Nephron progenitor cell (in vitro differentiated cells): ENCODE data around the gene PSENEN.

Source experiments
- DNase-seq: peaks from one replicate; pipeline ENCODE4 v3.0.0; 2021
- H3K27ac Mint-ChIP-seq: 2 replicates; pipeline ENCODE4 v1.8.0; 2021; ENCODE audit warnings: mild to moderate bottlenecking, moderate library complexity, mixed read lengths
- H3K27me3 Mint-ChIP-seq: 2 replicates; pipeline ENCODE4 v1.8.0; 2021; ENCODE audit warnings: mild to moderate bottlenecking, low read depth, mixed read lengths; ENCODE audit not compliant: poor library complexity
- H3K36me3 Mint-ChIP-seq: 2 replicates; pipeline ENCODE4 v1.8.0; 2021; ENCODE audit warnings: low read depth, mixed read lengths
- H3K4me1 Mint-ChIP-seq: 2 replicates; pipeline ENCODE4 v1.8.0; 2021; ENCODE audit warnings: mixed read lengths
- H3K4me3 Mint-ChIP-seq: 2 replicates; pipeline ENCODE4 v1.8.0; 2021; ENCODE audit warnings: mild to moderate bottlenecking, moderate library complexity, mixed read lengths
- H3K9me3 Mint-ChIP-seq: 2 replicates; pipeline ENCODE4 v1.8.0; 2021; ENCODE audit warnings: mild to moderate bottlenecking, moderate library complexity, mixed read lengths
- CTCF ChIP-seq: fragments of 200-600 bp; sonication (generic); IDR thresholded peaks from 2 replicates; pipeline ENCODE4 v1.5.0; 2021; ENCODE audit warnings: antibody characterized with exemption

Gene PSENEN

DNA sequence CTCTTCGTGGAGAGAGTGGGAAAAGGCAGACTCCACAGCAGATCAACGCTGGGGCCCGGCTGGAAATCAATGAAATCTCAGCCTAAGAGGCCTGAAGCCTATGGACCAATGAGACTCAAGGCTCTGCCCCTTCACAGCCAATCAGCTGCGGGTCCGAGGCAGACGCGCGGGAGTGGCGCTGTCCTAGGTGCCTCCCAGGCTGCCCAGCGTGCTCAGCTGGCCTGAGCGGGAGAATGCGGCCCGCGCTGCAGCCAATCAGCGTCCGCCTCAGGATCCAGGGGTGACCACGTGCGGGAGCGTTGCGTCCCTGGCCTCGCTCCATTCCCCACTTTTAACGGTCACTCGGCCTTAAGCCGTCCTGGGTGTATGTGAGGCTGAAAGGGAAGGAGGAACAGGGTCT, 41.2 kb upstream of the PSENEN start, which contains the start of gene ZBTB32:
ZBTB32 (plus strand) TSS at position 341 of the 400 bp plus-strand sequence. CDS start 10,069 bp downstream, outside the sequence.
- TF ChIP-seq CTCF: no peak
- H3K27ac Mint-ChIP-seq: no peak within 1 kb of the TSS
- peak; percentile 62 for DNase-seq
- peaks cover 28% of the 10 kb centered on the region for H3K27me3 Mint-ChIP-seq
- H3K9me3 Mint-ChIP-seq: no peaks in the 10 kb centered on the region
- no peak within 1 kb of the TSS for H3K4me3 Mint-ChIP-seq
- peaks cover 5% of the 10 kb centered on the region for H3K4me1 Mint-ChIP-seq
- H3K36me3 Mint-ChIP-seq: no peaks in the 10 kb centered on the region

GRCh38 chr19:35708391-35708790, 37.1 kb upstream of the PSENEN start:
- Mint-ChIP-seq H3K4me1 (no peaks in the 10 kb centered on the region), H3K27me3 (peaks cover 40% of the 10 kb centered on the region), H3K9me3 (no peaks in the 10 kb centered on the region), H3K27ac (no peak overlapping the region), H3K36me3 (no peaks in the 10 kb centered on the region), H3K4me3 (no peak overlapping the region)
- TF ChIP-seq CTCF: no peak
- DNase-seq: no peak

DNA sequence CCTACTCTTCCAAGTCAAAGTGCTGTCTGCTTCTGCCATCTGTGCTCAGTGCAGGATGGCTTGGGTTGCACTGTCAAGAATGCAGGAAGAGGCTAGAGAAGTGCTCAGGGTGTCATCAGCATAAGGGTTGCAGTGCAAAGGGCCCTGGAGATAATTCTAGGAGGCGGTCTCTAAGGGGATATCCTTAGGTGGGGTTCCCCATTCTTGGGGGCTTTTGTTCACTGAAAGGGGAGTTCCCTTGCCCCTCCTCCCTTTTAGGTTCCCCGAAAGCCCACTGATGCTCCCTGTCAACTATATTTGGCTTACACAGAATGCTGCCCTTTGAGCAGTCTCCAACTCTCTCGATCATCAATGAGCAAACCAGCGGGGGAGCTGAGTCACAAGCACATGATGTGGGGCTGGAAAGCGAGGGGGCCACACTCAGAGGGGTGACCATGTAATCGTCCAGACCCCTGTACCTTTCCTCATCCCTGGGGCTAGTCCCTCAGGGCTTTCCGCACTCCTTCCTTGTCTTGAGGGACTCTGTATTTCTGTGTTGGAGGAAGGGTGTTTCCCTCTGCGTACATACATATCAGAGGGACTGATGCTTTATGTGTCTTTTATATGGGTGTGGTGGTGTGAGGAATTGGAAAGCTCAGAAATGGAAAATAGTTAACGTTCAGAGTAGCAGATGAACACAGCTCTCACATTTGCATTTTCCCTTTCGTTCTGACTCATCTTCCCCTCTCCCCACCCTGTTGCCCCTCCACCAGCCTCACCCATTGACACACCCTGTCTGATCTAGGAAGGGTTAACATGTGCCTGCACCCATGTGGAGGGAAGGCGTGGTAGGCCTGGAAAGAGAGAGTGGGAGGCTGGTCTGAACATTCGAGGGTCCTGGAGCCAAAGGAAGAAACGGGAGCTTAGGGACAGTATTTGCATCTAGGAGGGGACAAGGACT, 34.4 kb upstream of the PSENEN start:
- no peak for DNase-seq
- H3K9me3 Mint-ChIP-seq: no peaks in the 10 kb centered on the region
- H3K36me3 Mint-ChIP-seq: no peaks in the 10 kb centered on the region
- no peak overlapping the region for H3K4me3 Mint-ChIP-seq
- TF ChIP-seq CTCF: no peak
- H3K27me3 Mint-ChIP-seq: peaks cover 42% of the 10 kb centered on the region
- peaks cover 12% of the 10 kb centered on the region for H3K4me1 Mint-ChIP-seq
- H3K27ac Mint-ChIP-seq: no peak overlapping the region

DNA sequence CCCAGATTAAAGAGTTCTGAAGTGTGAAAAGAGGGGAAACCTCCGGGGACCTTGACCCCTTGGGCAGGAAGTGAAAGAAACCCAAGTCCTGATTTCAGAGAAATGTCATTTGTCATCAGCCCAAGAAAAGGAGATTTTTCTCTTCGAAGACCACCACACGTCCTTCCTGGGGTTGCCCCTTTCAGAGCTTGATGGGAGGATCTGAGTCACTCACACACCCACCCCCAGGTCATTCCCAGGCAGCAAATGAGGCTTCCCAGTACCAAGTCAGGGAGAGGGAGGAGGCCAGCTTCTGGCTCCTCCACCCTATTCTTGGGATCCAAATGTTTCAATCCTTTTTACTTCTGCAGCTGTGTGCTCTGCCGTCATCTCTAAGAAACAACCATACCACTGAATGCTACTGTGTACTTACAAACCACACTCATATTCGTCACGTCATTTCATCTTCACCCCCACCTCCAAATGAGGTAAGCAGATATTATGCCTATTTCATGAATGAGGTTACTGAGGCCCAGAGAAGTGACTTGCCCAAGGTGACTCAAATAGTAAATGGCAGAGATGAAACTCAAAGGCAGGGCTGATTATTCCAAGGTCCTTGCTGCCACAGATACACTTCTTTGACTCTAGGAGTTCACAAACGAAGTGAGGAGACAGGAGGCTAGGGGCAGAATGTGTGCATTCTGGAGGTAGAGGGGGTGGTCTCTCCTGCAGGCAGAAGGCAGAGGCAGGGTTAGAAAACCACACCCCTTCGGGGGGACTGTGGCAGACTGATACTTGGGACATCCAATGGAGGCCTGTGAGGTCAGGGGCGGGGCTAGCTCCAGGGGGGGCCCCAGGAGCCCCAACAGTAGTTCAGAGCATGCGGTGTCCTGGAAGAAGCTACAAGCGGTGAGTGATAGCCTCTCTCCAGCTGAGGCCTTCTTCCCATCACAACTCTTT, 32.6 kb upstream of the PSENEN start:
- Mint-ChIP-seq H3K4me3 (no peak overlapping the region), H3K27me3 (peaks cover 47% of the 10 kb centered on the region), H3K9me3 (no peaks in the 10 kb centered on the region), H3K36me3 (no peaks in the 10 kb centered on the region), H3K4me1 (peaks cover 20% of the 10 kb centered on the region), H3K27ac (no peak overlapping the region)
- DNase-seq: no peak
- TF ChIP-seq CTCF: no peak

DNA sequence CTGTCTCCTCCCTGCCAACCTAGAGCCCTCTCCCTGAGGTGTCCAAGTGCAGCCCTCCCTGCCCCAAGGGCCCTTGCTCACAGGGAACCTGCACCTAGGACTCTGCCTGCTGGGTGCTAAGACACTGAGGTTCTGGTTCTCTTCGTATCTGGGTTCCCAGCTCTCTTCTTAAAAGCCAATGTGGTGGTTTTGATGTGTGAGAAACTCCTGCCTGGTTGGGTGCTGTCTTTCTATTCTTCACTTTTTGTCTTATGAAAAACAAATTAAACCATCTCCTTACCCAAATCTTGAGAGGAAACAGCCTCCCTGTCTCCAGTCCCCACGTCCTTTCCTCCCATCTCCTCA, 32.0 kb upstream of the PSENEN start:
- TF ChIP-seq CTCF: no peak
- H3K27me3 Mint-ChIP-seq: peaks cover 47% of the 10 kb centered on the region
- peaks cover 20% of the 10 kb centered on the region for H3K4me1 Mint-ChIP-seq
- H3K4me3 Mint-ChIP-seq: no peak overlapping the region
- no peak overlapping the region for H3K27ac Mint-ChIP-seq
- H3K36me3 Mint-ChIP-seq: no peaks in the 10 kb centered on the region
- DNase-seq: no peak
- H3K9me3 Mint-ChIP-seq: no peaks in the 10 kb centered on the region
